Measurements from ENCODE around the gene IER3.
A peak's percentile ranks its signal among the peaks of the same experiment; 100 is the strongest.

GRCh38 chr6:30721198-30722024 lies 22.9 kb downstream of the IER3 start:
- TF ChIP-seq, protein P1, sequence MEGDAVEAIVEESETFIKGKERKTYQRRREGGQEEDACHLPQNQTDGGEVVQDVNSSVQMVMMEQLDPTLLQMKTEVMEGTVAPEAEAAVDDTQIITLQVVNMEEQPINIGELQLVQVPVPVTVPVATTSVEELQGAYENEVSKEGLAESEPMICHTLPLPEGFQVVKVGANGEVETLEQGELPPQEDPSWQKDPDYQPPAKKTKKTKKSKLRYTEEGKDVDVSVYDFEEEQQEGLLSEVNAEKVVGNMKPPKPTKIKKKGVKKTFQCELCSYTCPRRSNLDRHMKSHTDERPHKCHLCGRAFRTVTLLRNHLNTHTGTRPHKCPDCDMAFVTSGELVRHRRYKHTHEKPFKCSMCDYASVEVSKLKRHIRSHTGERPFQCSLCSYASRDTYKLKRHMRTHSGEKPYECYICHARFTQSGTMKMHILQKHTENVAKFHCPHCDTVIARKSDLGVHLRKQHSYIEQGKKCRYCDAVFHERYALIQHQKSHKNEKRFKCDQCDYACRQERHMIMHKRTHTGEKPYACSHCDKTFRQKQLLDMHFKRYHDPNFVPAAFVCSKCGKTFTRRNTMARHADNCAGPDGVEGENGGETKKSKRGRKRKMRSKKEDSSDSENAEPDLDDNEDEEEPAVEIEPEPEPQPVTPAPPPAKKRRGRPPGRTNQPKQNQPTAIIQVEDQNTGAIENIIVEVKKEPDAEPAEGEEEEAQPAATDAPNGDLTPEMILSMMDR (IDR thresholded peaks at IDR 0.05; ENCODE audit: low read length), result peak; percentile 15
- TF ChIP-seq EZH2 (optimal IDR thresholded peaks at IDR 0.05; ENCODE audit: low read depth, low read length), result no peak
